Sigmoid colon (tissue), 3 donors: Measurements from ENCODE around the gene TMEM258.

Experiments used
- CTCF ChIP-seq, 4 experiments: fragments of 450-650 bp in 3 of 4; fragments of 200-600 bp in 1 of 4; IDR thresholded peaks; one replicate each; pipeline ENCODE4 v1.5.1; 2016 to 2019; ENCODE audit warnings: antibody characterized with exemption in 4 of 4, mild to moderate bottlenecking in 3 of 4, moderate library complexity in 2 of 4
- POLR2A ChIP-seq, 2 donors: fragments of 450-650 bp; IDR thresholded peaks; one replicate each; pipeline ENCODE4 v1.6.1; 2016; ENCODE audit warnings: antibody characterized with exemption in 2 of 2, mild to moderate bottlenecking in 2 of 2, moderate library complexity in 2 of 2

- TF ChIP-seq CTCF (IDR thresholded peaks at IDR 0.05) (peak in 2 of 4 experiments; percentile 4 to 36), POLR2A (IDR thresholded peaks at IDR 0.05) (peak; percentile 56 to 68)
Observed at GRCh38 chr11:61792310-61793082, at the start of gene TMEM258, which contains the start of gene FEN1.
